ENCODE results near the gene DYNC1I1. TPM values are rescaled to one million over a fixed set of nuclear protein-coding genes. Genes with fewer than 3 reads are reported as not detected.

The DYNC1I1 gene
- total RNA-seq, 1 experiment from 2014 or later, result 3.2 TPM

DNA sequence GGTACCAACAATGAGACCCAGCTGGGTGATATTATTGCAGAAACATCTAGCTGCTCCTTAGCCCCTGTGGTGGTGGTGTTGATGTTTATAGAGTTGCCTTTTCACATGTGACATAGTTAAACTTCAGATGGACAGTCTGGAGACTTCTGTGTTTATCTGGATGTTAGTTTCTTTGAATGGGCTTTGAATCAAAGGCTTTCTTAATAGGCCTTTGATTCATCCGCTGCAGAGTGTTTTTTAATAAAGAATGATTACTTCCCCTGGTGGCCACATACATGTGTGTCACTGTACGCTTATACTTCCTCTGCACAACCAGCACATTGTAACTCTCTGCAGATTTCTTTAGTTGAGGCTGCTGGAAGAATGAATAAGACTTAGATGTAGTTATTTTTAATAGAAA lies 221.0 kb downstream of the DYNC1I1 start:
- no CpG with 5 or more reads among the region's 2 CpGs for WGBS (ENCODE audit: extremely low coverage, insufficient read length, low lambda C conversion rate)

More for the DNA sequence above, 221.0 kb downstream of the DYNC1I1 start:
- Histone ChIP-seq H4K20me1 (ENCODE audit: control insufficient read depth, insufficient read depth, insufficient read length) (no peaks in the 10 kb centered on the region), H3K79me2 (ENCODE audit: insufficient read depth, low read length) (no peaks in the 10 kb centered on the region), H3K4me2 (ENCODE audit: insufficient read depth, insufficient read length, low read length) (no peak overlapping the region), H2BK120ac (ENCODE audit: low read depth, low read length, poor library complexity, severe bottlenecking) (no peak overlapping the region), H3K14ac (ENCODE audit: insufficient read depth, low read length) (no peak overlapping the region), H3T11ph (ENCODE audit: low read length) (no peak overlapping the region), H4K8ac (replicated peaks; ENCODE audit: insufficient read length, low read depth, low read length) (no peak overlapping the region), H3K18ac (ENCODE audit: insufficient read length, low read depth, low read length) (no peak overlapping the region), H3K56ac (ENCODE audit: insufficient read length, low read depth, low read length) (no peak overlapping the region), H4K91ac (ENCODE audit: insufficient read length, low read depth, low read length) (no peak overlapping the region), H2BK5ac (ENCODE audit: insufficient read length, low read length) (no peak overlapping the region), H3K9me3 (ENCODE audit: control insufficient read depth, low read depth, low read length) (no peaks in the 10 kb centered on the region), H2BK15ac (ENCODE audit: low read depth, low read length) (no peak overlapping the region), H3K27ac (ENCODE audit: insufficient read length, low read depth, low read length) (no peak overlapping the region), H3K23me2 (ENCODE audit: insufficient read length, low read depth, low read length, poor library complexity, severe bottlenecking) (no peaks in the 10 kb centered on the region), H3K27me3 (ENCODE audit: insufficient read depth, low read length) (no peaks in the 10 kb centered on the region), H3K23ac (ENCODE audit: insufficient read length, low read depth, low read length) (no peak overlapping the region), H3K79me1 (ENCODE audit: insufficient read depth, low read depth, low read length, poor library complexity, severe bottlenecking) (no peaks in the 10 kb centered on the region), H4K5ac (ENCODE audit: insufficient read length, low read depth, low read length) (no peak overlapping the region), H2BK12ac (ENCODE audit: insufficient read length, low read depth, low read length) (no peak overlapping the region), H2AK5ac (ENCODE audit: insufficient read length, low read length) (no peak overlapping the region), H2AFZ (ENCODE audit: low read length) (no peak overlapping the region), H2BK20ac (ENCODE audit: low read depth, low read length, poor library complexity, severe bottlenecking) (no peak overlapping the region), H3K9ac (ENCODE audit: extremely low read depth, insufficient read length, low read length) (no peak overlapping the region), H3K4ac (ENCODE audit: low read depth, low read length) (no peak overlapping the region), H3K4me1 (ENCODE audit: insufficient read depth, low read length) (no peaks in the 10 kb centered on the region)
- H3K4me1 Mint-ChIP-seq, result no peaks in the 10 kb centered on the region
- no peak overlapping the region for H3K27ac Mint-ChIP-seq
- no peaks in the 10 kb centered on the region for H3K36me3 Mint-ChIP-seq (ENCODE audit: insufficient read depth in 1 of 3, low read depth in 3 of 3)
- H3K27me3 Mint-ChIP-seq (ENCODE audit: low read depth), result no peaks in the 10 kb centered on the region
- TF ChIP-seq, protein P1, sequence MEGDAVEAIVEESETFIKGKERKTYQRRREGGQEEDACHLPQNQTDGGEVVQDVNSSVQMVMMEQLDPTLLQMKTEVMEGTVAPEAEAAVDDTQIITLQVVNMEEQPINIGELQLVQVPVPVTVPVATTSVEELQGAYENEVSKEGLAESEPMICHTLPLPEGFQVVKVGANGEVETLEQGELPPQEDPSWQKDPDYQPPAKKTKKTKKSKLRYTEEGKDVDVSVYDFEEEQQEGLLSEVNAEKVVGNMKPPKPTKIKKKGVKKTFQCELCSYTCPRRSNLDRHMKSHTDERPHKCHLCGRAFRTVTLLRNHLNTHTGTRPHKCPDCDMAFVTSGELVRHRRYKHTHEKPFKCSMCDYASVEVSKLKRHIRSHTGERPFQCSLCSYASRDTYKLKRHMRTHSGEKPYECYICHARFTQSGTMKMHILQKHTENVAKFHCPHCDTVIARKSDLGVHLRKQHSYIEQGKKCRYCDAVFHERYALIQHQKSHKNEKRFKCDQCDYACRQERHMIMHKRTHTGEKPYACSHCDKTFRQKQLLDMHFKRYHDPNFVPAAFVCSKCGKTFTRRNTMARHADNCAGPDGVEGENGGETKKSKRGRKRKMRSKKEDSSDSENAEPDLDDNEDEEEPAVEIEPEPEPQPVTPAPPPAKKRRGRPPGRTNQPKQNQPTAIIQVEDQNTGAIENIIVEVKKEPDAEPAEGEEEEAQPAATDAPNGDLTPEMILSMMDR (conservative IDR thresholded peaks at IDR 0.05), result 0 out of 3 replicates have a peak, but pooled peaks have one; percentile 23
- no peak overlapping the region for H3K4me3 Mint-ChIP-seq
- no peaks in the 10 kb centered on the region for H3K9me3 Mint-ChIP-seq
- no peak for DNase-seq
